ENCODE results near the gene BFAR. TPM values are rescaled to one million over a fixed set of nuclear protein-coding genes. Genes with fewer than 3 reads are reported as not detected.
A peak's percentile ranks its signal among the peaks of the same experiment; 100 is the strongest.
"Not testable (repeated sequence)": the region's sequence is repeated elsewhere in the genome, so short reads cannot be mapped to it uniquely, and the experiment has no call there.

Gene BFAR
- total RNA-seq, 1 donor from 2014 or later, result 67.6 TPM

DNA sequence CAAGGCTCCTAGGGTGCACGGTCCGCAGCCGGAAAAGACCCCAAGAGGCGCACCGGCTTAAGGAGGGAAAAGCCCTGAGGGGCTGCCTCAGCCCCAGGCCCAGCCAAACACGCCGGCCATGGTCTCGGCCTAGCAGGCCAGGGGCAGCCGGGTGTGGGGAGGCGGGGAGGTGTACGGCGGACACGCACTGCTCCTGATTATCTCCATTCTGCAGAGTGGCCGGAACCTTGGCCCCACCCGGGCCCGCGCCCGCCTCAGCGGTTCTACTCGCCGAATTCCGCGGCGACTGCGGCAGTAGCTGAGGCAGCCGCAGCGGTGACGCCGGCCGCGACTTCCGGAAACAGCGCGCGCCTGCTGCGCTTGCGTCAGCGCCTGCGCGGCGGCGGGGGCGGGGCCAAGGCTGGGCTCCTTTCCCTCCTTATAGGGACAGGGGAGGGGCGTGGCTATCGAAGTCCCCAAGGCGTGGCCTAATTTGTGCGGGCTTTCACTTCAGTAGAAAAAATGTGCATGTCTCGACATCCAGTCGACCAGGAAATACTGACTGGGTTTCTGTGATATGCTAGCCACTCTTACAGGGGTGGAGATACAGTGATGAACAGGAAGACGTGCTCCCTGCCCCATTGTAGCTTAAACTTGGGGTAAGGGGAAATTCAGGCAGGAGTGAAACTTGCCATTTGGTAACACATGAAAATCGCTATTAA lies 2.7 kb upstream of the BFAR start, which contains the start of gene PARN:
Gene PARN (minus strand): TSS at position 342 of the 701 bp plus-strand sequence. CDS start 135 bp downstream, at position 207.
- peaks cover 5% of the 10 kb centered on the region for H3K9me3 Mint-ChIP-seq
- DNase-seq (ENCODE audit: extremely low spot score, unreplicated experiment), result peak; percentile 98
- TF ChIP-seq, protein P1, sequence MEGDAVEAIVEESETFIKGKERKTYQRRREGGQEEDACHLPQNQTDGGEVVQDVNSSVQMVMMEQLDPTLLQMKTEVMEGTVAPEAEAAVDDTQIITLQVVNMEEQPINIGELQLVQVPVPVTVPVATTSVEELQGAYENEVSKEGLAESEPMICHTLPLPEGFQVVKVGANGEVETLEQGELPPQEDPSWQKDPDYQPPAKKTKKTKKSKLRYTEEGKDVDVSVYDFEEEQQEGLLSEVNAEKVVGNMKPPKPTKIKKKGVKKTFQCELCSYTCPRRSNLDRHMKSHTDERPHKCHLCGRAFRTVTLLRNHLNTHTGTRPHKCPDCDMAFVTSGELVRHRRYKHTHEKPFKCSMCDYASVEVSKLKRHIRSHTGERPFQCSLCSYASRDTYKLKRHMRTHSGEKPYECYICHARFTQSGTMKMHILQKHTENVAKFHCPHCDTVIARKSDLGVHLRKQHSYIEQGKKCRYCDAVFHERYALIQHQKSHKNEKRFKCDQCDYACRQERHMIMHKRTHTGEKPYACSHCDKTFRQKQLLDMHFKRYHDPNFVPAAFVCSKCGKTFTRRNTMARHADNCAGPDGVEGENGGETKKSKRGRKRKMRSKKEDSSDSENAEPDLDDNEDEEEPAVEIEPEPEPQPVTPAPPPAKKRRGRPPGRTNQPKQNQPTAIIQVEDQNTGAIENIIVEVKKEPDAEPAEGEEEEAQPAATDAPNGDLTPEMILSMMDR (conservative IDR thresholded peaks at IDR 0.05), result no peak
- H3K4me1 Mint-ChIP-seq (ENCODE audit: unreplicated experiment), result peaks cover 27% of the 10 kb centered on the region
- H3K36me3 Mint-ChIP-seq, result peaks cover 6% of the 10 kb centered on the region
- peak within 1 kb of the TSS; percentile 97 for H3K27ac Mint-ChIP-seq
- H3K4me3 Mint-ChIP-seq, result peak within 1 kb of the TSS; percentile 86
- no peaks in the 10 kb centered on the region for H3K27me3 Mint-ChIP-seq

DNA sequence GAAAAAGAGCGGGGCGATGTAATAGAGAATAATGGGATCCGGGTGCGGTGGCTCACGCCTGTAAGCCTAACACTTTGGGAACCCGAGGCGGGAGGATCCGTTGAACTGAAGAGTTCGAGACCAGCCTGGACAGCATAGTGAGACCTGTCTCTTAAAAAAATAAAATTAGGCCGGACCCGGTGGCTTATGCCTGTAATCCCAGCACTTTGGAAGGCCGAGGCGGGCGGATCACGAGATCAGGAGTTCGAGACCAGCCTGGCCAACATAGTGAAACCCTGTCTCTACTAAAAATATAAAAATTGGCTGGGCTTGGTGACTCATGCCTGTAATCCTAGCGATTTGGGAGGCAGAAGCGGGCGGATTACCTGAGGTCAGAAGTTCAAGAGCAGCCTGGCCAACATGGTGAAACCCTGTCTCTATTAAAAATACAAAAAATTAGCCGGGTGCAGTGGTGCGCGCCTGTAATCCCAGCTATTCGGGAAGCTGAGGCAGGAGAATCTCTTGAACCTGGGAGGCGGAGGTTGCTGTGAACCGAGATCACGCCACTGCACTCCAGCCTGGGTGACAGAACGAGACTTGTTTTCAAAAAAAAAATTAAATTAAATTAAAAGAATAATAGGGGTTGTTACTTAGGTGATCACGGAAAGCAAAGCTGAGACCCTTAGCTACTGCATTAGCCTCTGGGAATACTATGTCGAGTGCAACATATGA lies 2.0 kb upstream of the BFAR start:
- H3K9me3 Mint-ChIP-seq; DNase-seq (ENCODE audit: extremely low spot score, unreplicated experiment); H3K27me3 Mint-ChIP-seq; H3K36me3 Mint-ChIP-seq: not testable (repeated sequence)
- Mint-ChIP-seq H3K4me1 (ENCODE audit: unreplicated experiment) (peaks cover 27% of the 10 kb centered on the region), H3K27ac (peak overlapping the region; percentile 96), H3K4me3 (peak overlapping the region; percentile 86)

DNA sequence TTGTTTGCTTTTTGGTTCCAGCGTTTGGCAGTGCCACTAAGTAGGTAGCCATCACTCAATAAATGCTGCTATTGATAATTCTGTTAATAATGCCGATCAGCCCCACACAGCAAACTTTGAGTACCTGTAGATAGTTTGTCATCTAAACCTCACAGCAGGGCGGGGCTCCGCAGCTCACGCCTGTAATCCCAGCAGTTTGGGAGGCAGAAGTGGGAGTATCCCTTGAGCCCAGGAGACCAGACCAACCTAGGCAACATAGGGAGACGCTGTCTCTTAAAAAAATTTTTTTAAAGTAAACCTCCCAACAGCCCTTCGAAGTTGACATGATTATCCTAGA lies 1.6 kb downstream of the BFAR start:
- Mint-ChIP-seq H3K4me3 (peak overlapping the region; percentile 100), H3K4me1 (ENCODE audit: unreplicated experiment) (peaks cover 33% of the 10 kb centered on the region), H3K27me3 (no peaks in the 10 kb centered on the region), H3K36me3 (no peaks in the 10 kb centered on the region), H3K27ac (peak overlapping the region; percentile 99), H3K9me3 (peaks cover 5% of the 10 kb centered on the region)
- no peak for DNase-seq (ENCODE audit: extremely low spot score, unreplicated experiment)
- TF ChIP-seq, protein P1 (conservative IDR thresholded peaks at IDR 0.05), result no peak

DNA sequence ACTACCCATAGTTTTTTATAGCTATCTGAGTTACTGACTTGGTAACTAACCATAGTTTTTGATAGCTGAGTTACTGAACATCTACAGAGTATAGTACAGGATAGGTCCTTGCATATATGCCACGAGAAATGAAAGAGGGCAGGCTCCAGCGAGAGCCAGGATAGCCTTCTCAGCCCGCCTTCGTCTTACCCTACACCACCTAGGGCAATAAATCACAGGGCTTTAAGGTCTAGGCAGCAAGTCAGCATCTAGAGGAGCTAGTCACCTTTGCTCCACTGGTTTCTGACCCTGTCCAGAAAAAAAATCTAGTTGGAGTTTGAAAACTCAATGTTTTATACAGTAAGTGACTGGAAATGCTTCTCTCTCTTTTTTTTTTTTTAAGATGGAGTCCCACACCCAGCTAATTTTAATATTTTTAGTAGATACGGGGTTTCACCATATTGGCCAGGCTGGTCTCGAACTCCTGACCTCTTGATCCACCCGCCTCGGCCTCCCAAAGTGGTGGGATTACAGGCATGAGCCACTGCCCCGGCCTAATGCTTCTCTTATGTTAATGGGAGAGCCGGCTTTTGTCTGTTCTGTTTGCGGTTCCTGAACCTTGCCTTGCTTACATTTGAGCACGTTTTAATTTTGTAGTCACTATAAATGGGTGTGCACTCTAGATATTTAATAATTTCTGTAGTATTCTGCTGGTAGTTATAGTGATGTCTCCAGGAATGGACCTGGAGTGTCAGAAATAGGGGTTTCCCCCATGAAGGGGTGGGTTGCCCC lies 2.8 kb downstream of the BFAR start:
- H3K4me3 Mint-ChIP-seq, result peak overlapping the region; percentile 62
- H3K4me1 Mint-ChIP-seq (ENCODE audit: unreplicated experiment), result peaks cover 32% of the 10 kb centered on the region
- no peaks in the 10 kb centered on the region for H3K27me3 Mint-ChIP-seq
- H3K9me3 Mint-ChIP-seq, result no peaks in the 10 kb centered on the region
- TF ChIP-seq, protein P1 (conservative IDR thresholded peaks at IDR 0.05), result no peak
- no peaks in the 10 kb centered on the region for H3K36me3 Mint-ChIP-seq
- no peak for DNase-seq (ENCODE audit: extremely low spot score, unreplicated experiment)
- H3K27ac Mint-ChIP-seq, result peak overlapping the region; percentile 86

DNA sequence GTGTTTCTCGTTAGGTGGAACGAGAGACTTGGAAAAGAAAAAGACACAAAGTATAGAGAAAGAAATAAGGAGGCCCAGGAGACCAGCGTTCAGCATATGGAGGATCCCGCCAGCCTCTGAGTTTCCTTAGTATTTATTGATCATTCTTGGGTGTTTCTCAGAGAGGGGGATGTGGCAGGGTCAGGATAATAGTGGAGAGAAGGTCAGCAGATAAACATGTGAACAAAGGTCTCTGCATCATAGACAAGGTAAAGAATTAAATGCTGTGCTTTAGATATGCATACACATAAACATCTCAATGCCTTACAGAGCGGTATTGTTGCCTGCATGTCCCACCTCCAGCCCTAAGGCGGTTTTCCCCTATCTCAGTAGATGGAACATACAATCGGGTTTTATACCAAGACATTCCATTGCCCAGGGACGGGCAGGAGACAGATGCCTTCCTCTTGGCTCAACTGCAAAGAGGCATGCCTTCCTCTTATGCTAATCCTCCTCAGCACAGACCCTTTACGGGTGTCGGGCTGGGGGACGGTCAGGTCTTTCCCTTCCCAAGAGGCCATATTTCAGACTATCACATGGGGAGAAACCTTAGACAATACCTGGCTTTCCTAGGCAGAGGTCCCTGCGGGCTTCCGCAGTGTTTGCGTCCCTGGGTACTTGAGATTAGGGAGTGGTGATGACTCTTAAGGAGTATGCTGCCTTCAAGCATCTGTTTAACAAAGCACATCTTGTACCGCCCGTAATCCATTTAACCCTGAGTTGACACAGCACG lies 3.6 kb downstream of the BFAR start:
- not testable (repeated sequence) for H3K27me3 Mint-ChIP-seq; H3K9me3 Mint-ChIP-seq; DNase-seq (ENCODE audit: extremely low spot score, unreplicated experiment); H3K36me3 Mint-ChIP-seq
- Mint-ChIP-seq H3K4me1 (ENCODE audit: unreplicated experiment) (peaks cover 32% of the 10 kb centered on the region), H3K4me3 (peak overlapping the region; percentile 62), H3K27ac (peak overlapping the region; percentile 86)

DNA sequence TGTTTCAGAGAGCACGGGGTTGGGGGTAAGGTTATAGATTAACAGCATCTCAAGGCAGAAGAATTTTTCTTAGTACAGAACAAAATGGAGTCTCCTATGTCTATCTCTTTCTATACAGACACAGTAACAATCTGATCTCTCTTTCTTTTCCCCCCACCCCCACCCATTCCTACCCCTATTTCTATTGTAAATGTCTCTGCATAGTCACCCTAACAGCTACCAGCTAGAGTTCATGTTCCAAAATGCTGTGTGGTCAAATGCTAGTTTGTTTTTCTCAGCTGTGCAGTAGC lies 4.1 kb downstream of the BFAR start:
- not testable (repeated sequence) for H3K9me3 Mint-ChIP-seq; H3K36me3 Mint-ChIP-seq; DNase-seq (ENCODE audit: extremely low spot score, unreplicated experiment); H3K27me3 Mint-ChIP-seq
- H3K4me1 Mint-ChIP-seq (ENCODE audit: unreplicated experiment), result peaks cover 32% of the 10 kb centered on the region
- H3K4me3 Mint-ChIP-seq, result peak overlapping the region; percentile 62
- peak overlapping the region; percentile 86 for H3K27ac Mint-ChIP-seq
